NCI-H146 treated with DMSO at 0.1 percent for 48 hours (cell line): ENCODE results near the gene ZBTB16.

ENCODE experiments used
- DNase-seq: peaks from one replicate; lab custom pipeline; 2025; ENCODE audit not compliant: unreplicated experiment; lab: John Stamatoyannopoulos, UW

ZBTB16 gene

GRCh38 chr11:114180301-114181055 lies 121.0 kb downstream of the ZBTB16 start:
- peak; percentile 5 for DNase-seq

DNA sequence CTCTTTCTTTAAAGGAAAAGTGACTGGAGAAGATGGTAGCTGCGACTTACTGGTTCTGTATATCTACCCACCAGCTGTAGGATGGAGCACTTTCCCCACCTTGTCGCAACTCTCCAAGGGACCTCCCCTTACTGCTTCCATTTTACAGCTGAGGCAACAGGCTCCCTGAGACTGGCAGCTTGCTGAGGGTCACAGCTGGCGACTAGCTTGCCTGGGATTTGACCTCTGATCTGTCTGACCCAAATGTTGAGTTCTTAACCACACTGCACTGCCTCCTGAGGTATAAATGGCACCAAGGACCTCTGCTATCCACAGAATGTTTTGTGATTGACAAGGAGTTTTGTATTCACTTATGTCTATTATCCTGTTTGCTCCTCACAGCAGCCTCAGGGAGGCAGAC lies 121.7 kb downstream of the ZBTB16 start:
- no peak for DNase-seq

DNA sequence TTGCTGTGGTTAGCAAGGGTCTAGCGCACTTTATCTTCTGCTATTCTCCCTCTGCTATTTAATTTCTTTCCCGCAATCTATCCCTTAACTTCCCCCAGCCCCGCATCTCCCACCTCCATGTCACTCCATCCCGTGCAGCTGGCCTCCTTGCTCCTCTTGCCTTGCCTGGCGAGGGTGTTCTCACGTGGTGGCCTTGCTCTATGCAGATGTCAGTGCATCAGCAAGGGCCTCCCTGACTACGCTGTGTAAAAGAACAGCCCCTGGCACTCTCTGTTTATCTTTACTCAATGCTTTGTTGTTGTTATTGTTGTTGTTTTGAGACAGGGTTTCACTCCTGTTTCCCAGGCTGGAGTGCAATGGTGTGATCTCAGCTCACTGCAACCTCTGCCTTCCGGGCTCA lies 122.2 kb downstream of the ZBTB16 start:
- DNase-seq, result no peak

DNA sequence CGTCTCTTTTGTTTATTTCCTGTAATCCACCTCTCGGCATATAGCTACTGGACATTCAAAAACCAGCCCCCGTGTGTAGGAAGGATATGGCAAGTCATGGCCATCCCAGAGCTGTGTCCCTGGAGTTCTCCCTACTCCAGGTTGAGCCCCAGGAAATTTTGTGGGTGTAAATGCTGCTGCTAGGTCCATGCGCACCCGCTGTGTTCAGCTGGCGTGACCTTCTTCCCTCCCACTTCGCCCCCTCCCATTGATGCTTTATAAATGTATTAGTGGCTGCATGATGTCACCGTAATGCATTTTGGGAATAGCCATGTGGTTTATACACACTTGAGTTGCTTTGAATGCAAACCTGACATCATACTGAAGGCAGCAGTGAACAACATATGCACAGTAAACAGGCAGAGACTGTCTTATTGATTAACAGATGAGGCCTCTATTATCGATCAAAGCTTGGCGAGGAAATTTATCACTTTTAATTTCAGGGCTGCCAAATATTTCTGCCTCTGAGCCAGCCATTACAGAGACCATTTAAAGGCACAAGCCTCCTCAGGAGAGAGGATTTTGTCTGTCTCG lies 123.0 kb downstream of the ZBTB16 start:
- no peak for DNase-seq

GRCh38 chr11:114183044-114183511 lies 123.6 kb downstream of the ZBTB16 start:
- no peak for DNase-seq

DNA sequence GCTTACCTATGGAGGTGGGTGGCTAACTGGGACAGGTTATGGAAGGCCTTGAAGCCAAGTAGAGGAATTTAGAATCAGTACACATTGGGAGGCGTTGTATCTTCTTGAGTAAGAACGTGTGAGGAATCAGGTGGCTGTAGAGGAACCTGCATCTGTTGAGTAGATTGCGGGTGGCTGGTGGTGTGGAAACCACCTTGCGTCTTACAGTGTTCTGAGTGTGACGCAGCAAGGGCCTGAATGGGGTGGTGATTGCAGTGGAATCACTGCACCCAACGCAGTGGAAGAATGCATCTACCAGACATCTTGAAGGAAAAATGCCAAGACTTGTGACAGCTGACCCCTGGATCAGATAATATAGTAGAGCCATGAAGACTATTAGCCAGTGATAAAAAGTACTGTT lies 125.9 kb downstream of the ZBTB16 start:
- DNase-seq, result no peak

- DNase-seq, result no peak
Measured at GRCh38 chr11:114187173-114187572, 127.7 kb downstream of the ZBTB16 start.

GRCh38 chr11:114188851-114189570 lies 129.5 kb downstream of the ZBTB16 start:
- no peak for DNase-seq

- DNase-seq, result no peak
Measured at GRCh38 chr11:114190630-114191029, 131.1 kb downstream of the ZBTB16 start.

DNA sequence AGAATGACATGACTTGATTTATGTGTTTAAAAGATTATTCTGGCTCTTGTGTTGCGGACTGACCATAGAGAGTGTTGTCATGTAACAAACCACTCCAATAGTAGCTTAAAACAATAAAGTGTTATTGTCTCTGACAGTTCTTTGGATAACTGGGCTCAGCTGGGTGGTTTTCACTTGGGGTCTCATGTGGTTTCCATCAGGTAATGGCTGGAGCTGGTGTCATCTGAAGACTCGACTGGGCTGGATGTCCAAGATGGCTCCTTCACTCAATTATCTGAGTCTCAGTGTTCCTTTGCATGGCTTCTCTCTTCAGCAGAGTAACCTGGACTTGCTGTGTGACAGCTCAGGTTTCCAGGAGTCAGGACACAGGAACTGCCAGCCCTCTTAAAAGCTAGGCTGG lies 132.4 kb downstream of the ZBTB16 start:
- no peak for DNase-seq

GRCh38 chr11:114192841-114193389 lies 133.4 kb downstream of the ZBTB16 start:
- DNase-seq, result peak; percentile 53

DNA sequence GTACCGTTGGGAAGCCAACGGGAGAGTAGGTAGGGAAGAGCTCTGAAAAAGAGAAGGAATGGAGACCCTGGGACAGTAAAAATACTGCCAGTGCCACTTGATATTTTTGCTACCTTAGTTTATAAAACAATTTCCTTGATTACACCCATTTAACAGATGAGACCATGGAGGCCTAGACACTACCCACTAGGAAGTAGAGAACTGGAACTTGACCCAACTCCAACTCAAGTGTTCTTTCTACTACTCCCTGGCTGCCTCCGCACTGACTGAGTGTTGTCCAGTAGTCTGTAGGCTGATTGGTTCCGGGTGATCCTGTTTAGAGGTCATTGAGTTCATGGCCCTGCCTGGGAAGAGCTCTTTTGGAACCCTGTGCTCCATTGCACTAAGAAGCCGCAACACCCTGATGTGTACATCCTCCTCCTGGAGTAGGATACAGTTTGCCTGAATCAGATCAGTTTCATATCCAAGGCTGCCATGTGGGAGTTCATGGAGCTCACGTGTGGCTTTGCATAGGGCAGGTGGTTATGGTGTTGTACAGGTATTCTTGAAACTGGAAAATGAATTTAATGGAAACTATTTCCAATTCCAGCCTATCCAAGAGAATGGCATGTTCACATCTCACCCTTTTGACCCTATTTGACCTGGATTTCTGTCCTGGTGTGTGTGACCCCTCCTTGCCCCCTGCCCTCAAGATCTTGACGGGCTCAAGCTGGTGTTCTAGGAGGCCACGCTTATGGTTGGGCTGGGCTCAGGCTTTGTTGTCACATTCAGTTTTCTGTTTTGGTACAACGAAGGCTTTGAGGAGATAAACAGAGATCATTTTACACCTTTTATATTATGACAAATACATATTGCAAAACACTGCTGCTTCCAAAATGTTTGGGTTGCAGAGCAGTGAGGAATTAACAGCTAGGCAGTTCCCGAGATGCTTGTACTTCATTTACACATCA lies 134.5 kb downstream of the ZBTB16 start:
- no peak for DNase-seq

GRCh38 chr11:114194702-114195101 lies 135.2 kb downstream of the ZBTB16 start:
- DNase-seq, result no peak

DNA sequence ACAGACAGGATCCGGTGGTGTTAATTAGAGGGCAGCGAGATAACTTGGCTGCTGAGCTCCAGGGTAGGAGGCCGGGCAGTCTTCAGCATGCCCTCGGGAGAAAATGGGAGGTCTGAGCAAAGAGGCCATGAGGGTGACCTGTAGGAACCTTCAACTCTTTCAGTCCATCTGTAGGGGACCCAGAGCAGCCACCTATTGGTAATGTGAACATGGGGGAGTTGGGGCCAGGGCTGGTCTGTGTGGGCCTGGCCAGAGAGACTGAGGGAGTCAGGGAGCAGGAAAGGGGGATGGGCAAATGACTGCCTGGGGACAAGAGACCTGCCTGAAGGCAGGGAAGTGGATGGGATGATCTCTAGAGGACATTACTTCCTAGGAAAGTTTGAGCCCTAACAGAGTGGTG lies 135.6 kb downstream of the ZBTB16 start:
- no peak for DNase-seq

DNA sequence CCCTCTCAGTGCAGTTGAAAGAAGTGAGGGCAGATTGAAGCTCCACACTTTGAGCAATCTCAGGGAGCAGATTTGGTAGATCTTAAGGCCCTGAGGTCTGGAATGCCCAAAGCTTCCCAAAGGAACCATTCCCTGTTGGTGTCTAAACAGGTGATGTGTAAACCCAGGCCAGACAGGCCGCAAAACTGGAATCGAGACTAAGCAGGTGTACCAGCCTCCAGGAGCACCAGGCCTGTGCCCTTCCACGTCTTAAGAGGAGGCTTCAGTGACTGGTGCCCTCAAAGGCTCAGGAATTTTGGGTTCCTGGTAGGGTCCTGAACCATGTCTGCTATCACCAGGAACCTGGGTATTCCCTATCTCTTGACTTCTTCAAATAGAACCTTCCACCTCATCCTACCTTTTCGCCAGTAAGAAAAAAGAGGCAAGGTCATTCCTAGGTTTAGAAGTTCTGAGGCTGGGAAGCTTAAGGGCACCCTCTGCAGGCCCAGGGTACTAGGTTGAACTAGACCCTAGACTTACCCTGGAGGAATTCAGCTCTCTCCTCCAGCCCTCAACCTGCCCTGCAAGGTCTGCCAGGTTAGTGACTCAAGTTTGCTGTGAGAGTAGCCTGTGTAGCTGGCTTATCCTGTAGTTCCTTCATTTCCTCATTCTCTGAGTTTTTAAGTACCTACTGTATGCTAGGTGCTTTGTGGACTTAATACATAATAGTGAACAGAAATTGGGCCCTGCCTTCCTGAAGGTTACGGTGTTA lies 136.6 kb downstream of the ZBTB16 start:
- no peak for DNase-seq

- DNase-seq, result no peak
Measured at GRCh38 chr11:114196997-114197703, 137.6 kb downstream of the ZBTB16 start.

GRCh38 chr11:114197799-114198500 lies 138.4 kb downstream of the ZBTB16 start:
- DNase-seq, result no peak

GRCh38 chr11:114199051-114199450 lies 139.5 kb downstream of the ZBTB16 start:
- DNase-seq, result no peak
